T-cell (primary cell): Measurements from ENCODE around the gene STX8. TPM values are rescaled to one million over a fixed set of nuclear protein-coding genes. Genes with fewer than 3 reads are reported as not detected.
"Not testable (repeated sequence)": the region's sequence is repeated elsewhere in the genome, so short reads cannot be mapped to it uniquely, and the experiment has no call there.

Experiments used
- ATAC-seq, 4 experiments: fragments of 200-7000 bp in 3 of 4; fragments of 150-1000 bp in 1 of 4; cut with Tn5 transposase; replicated peaks in 1 of 4; 1 replicate in 3 of 4; 2 replicates in 1 of 4; pipeline ENCODE4 v1.10.0; 2021; ENCODE audit warnings: moderate library complexity in 3 of 4, mild to moderate bottlenecking in 2 of 4, moderate number of reproducible peaks in 1 of 4
- CTCF ChIA-PET, 2 donors: fragments of 300-600 bp; sonication (Branson Sonifier 250); formaldehyde crosslinking; loops; one replicate each; lab custom pipeline; 2022; ENCODE audit warnings: antibody characterized with exemption in 2 of 2; lab: Charles Lee
- POLR2A ChIA-PET, 2 donors: fragments of 300-600 bp; sonication (Branson Sonifier 250); formaldehyde crosslinking; loops; one replicate each; lab custom pipeline; 2022; ENCODE audit warnings: antibody characterized with exemption in 2 of 2; lab: Charles Lee
- DNase-seq, 35 experiments: peaks; one replicate each; pipeline versions ENCODE4 v3.0.0 to v3.0.0-alpha.2; 2013 to 2023
- H3K27ac ChIP-seq: one replicate; pipeline ENCODE4 v1.5.1; 2013; ENCODE audit warnings: low read length
- H3K27me3 ChIP-seq, 2 experiments: replicated peaks in 1 of 2; 1 replicate in 1 of 2; 2 replicates in 1 of 2; pipeline versions ENCODE4 v1.6.1 to v1.7.0; 2013; ENCODE audit warnings: low read length in 1 of 2, mixed read lengths in 1 of 2; ENCODE audit not compliant: control insufficient read depth in 2 of 2, insufficient read depth in 2 of 2; ENCODE audit errors: extremely low read depth in 1 of 2
- H3K36me3 ChIP-seq, 2 donors: 1 replicate in 1 of 2; 2 replicates in 1 of 2; pipeline versions ENCODE4 v1.6.1 to v1.7.0; 2013; ENCODE audit warnings: low read length in 1 of 2; ENCODE audit not compliant: control insufficient read depth in 2 of 2, insufficient read depth in 1 of 2; ENCODE audit errors: extremely low read depth in 1 of 2
- H3K4me1 ChIP-seq, 2 experiments: 1 replicate in 1 of 2; 2 replicates in 1 of 2; pipeline versions ENCODE4 v1.6.1 to v1.7.0; 2013; ENCODE audit warnings: low read length in 2 of 2, mixed read lengths in 1 of 2; ENCODE audit not compliant: insufficient read depth in 2 of 2, control insufficient read depth in 1 of 2; ENCODE audit errors: extremely low read depth in 1 of 2
- H3K4me3 ChIP-seq, 2 donors: 1 replicate in 1 of 2; 2 replicates in 1 of 2; pipeline versions ENCODE4 v1.5.1 to v1.7.0; 2013; ENCODE audit warnings: mild to moderate bottlenecking in 2 of 2, low read length in 1 of 2, moderate library complexity in 1 of 2; ENCODE audit not compliant: control insufficient read depth in 1 of 2; ENCODE audit errors: extremely low read depth in 1 of 2
- H3K9me3 ChIP-seq: 2 replicates; pipeline ENCODE4 v1.7.0; 2013
- H3K27ac Mint-ChIP-seq, 2 donors: one replicate each; pipeline ENCODE4 v1.8.0; 2020 to 2021; ENCODE audit warnings: mild to moderate bottlenecking in 2 of 2, mixed read lengths in 2 of 2
- H3K27me3 Mint-ChIP-seq, 2 donors: one replicate each; pipeline ENCODE4 v1.8.0; 2021 to 2022; ENCODE audit warnings: mixed read lengths in 2 of 2
- H3K36me3 Mint-ChIP-seq: one replicate; pipeline ENCODE4 v1.8.0; 2021; ENCODE audit warnings: mixed read lengths
- H3K4me1 Mint-ChIP-seq, 3 donors: one replicate each; pipeline ENCODE4 v1.8.0; 2020 to 2022; ENCODE audit warnings: mixed read lengths in 3 of 3, mild to moderate bottlenecking in 1 of 3
- H3K4me3 Mint-ChIP-seq, 3 donors: one replicate each; pipeline ENCODE4 v1.8.0; 2020 to 2022; ENCODE audit warnings: mild to moderate bottlenecking in 3 of 3, mixed read lengths in 3 of 3, moderate library complexity in 3 of 3
- H3K9me3 Mint-ChIP-seq, 3 donors: one replicate each; pipeline ENCODE4 v1.8.0; 2020 to 2022; ENCODE audit warnings: mixed read lengths in 3 of 3
- WGBS: methylation state at CpG from one replicate; pipeline ENCODE4 v1.1.5; 2013; ENCODE audit warnings: missing lambda C conversion rate; ENCODE audit not compliant: insufficient coverage; 5-methylcytosine and 5-hydroxymethylcytosine counted together
- total RNA-seq, 35 experiments: library from RNA in 6 of 35; stranded (reverse) in 6 of 35; fragments of 120-200 nt in 1 of 35; gene quantifications; one replicate each; pipeline versions ENCODE4 v1.2.1 to v1.2.4 and lab custom pipeline; 2013 to 2026

Gene STX8
- total RNA-seq = 10 to 100 TPM; 34.1 to 65.2 (median 57.8) TPM
- total RNA-seq (2013) = 74.0 TPM
- total RNA-seq (lab: John Stamatoyannopoulos, UW) = 4.1 to 29.4 (median 19.2) reads per million in 29 experiments

- under 1% methylated on average over 40 of the region's 42 CpGs for WGBS
- DNase-seq (peak; percentile 50 to 81 (median 64)), ATAC-seq (peak; percentile 67 to 75 (median 73))
- H3K4me1 ChIP-seq = peaks cover 11 to 15% of the 10 kb centered on the region in 2 experiments
- H3K4me3 ChIP-seq = peak within 1 kb of the TSS; percentile 87 to 93
- peaks cover 0 to 5% of the 10 kb centered on the region in 2 experiments for H3K27me3 ChIP-seq
- no peaks in the 10 kb centered on the region for H3K9me3 ChIP-seq
- H3K36me3 ChIP-seq = peaks cover 0 to 2% of the 10 kb centered on the region in 2 donors
- Mint-ChIP-seq H3K27me3 (no peaks in the 10 kb centered on the region), H3K4me1 (peaks cover 38 to 39% (median 38%) of the 10 kb centered on the region in 3 donors), H3K9me3 (no peaks in the 10 kb centered on the region), H3K36me3 (peaks cover 2% of the 10 kb centered on the region), H3K27ac (peak within 1 kb of the TSS; percentile 86 to 89), H3K4me3 (peak within 1 kb of the TSS; percentile 94 to 97 (median 95))
- ChIA-PET POLR2A (no interaction called here), CTCF (interaction anchor here in 1 of 2 donors (1.2 kb wide), 1 partner anchor 9 kb away, joined by 4 read pairs; no protein-coding TSS in a partner anchor)
- H3K27ac ChIP-seq = peak within 1 kb of the TSS; percentile 53
These were observed at the start of gene STX8 for GRCh38 chr17:9575381-9576101. TSS of gene STX8 (minus strand) at chr17:9575820. CDS start at chr17:9575808, 12 bp downstream.

GRCh38 chr17:9622961-9623360 is 47.3 kb upstream of the STX8 start:
- CTCF ChIA-PET = no interaction called here
- H3K27ac ChIP-seq = no peak overlapping the region
- no peaks in the 10 kb centered on the region for H3K4me1 ChIP-seq
- H3K9me3 ChIP-seq = peaks cover 5% of the 10 kb centered on the region
- no peaks in the 10 kb centered on the region for H3K4me1 Mint-ChIP-seq
- H3K27me3 Mint-ChIP-seq = peaks cover 0 to 1% of the 10 kb centered on the region in 2 donors
- no peaks in the 10 kb centered on the region for H3K36me3 Mint-ChIP-seq
- DNase-seq (no peak), ATAC-seq (no peak)
- POLR2A ChIA-PET = no interaction called here
- no peak overlapping the region for H3K4me3 Mint-ChIP-seq
- peaks cover 11 to 39% (median 17%) of the 10 kb centered on the region in 3 donors for H3K9me3 Mint-ChIP-seq
- H3K4me3 ChIP-seq = no peak overlapping the region
- H3K36me3 ChIP-seq = no peaks in the 10 kb centered on the region
- H3K27me3 ChIP-seq = peaks cover 0 to 3% of the 10 kb centered on the region in 2 experiments
- no peak overlapping the region for H3K27ac Mint-ChIP-seq

GRCh38 chr17:9615486-9615885 is 39.9 kb upstream of the STX8 start:
- POLR2A ChIA-PET = no interaction called here
- H3K9me3 ChIP-seq = no peaks in the 10 kb centered on the region
- ATAC-seq (no peak), DNase-seq (no peak)
- WGBS = no CpG with 5 or more reads among the region's 2 CpGs
- no peaks in the 10 kb centered on the region for H3K27me3 ChIP-seq
- Mint-ChIP-seq H3K4me1 (no peaks in the 10 kb centered on the region), H3K27ac (no peak overlapping the region), H3K27me3 (peaks cover 5 to 9% of the 10 kb centered on the region in 2 donors), H3K9me3 (no peaks in the 10 kb centered on the region), H3K36me3 (no peaks in the 10 kb centered on the region), H3K4me3 (no peak overlapping the region)
- no peak overlapping the region for H3K4me3 ChIP-seq
- H3K36me3 ChIP-seq = no peaks in the 10 kb centered on the region
- CTCF ChIA-PET = interaction anchor here in 1 of 2 donors (0.6 kb wide), 1 partner anchor 17 kb away, joined by 4 read pairs; no protein-coding TSS in a partner anchor
- H3K4me1 ChIP-seq = no peaks in the 10 kb centered on the region
- H3K27ac ChIP-seq = no peak overlapping the region

GRCh38 chr17:9612006-9612405 is 36.4 kb upstream of the STX8 start:
- POLR2A ChIA-PET = no interaction called here
- H3K27me3 ChIP-seq = no peaks in the 10 kb centered on the region
- Mint-ChIP-seq H3K27ac (no peak overlapping the region), H3K9me3 (no peaks in the 10 kb centered on the region), H3K4me3 (no peak overlapping the region), H3K4me1 (no peaks in the 10 kb centered on the region), H3K36me3 (no peaks in the 10 kb centered on the region), H3K27me3 (peaks cover 9% of the 10 kb centered on the region in 2 donors)
- no peaks in the 10 kb centered on the region for H3K4me1 ChIP-seq
- ATAC-seq (no peak), DNase-seq (no peak)
- WGBS = 79% methylated on average over 9 of the region's 9 CpGs
- H3K27ac ChIP-seq = no peak overlapping the region
- no peaks in the 10 kb centered on the region for H3K36me3 ChIP-seq
- CTCF ChIA-PET = no interaction called here
- no peak overlapping the region for H3K4me3 ChIP-seq
- no peaks in the 10 kb centered on the region for H3K9me3 ChIP-seq

GRCh38 chr17:9611557-9611956 is 35.9 kb upstream of the STX8 start:
- Mint-ChIP-seq H3K27me3 (peaks cover 9% of the 10 kb centered on the region in 2 donors), H3K27ac (no peak overlapping the region), H3K9me3 (no peaks in the 10 kb centered on the region), H3K4me1 (no peaks in the 10 kb centered on the region), H3K36me3 (no peaks in the 10 kb centered on the region), H3K4me3 (no peak overlapping the region)
- no peak overlapping the region for H3K4me3 ChIP-seq
- ATAC-seq (no peak), DNase-seq (no peak)
- no peaks in the 10 kb centered on the region for H3K27me3 ChIP-seq
- no CpG with 5 or more reads among the region's 2 CpGs for WGBS
- no peaks in the 10 kb centered on the region for H3K36me3 ChIP-seq
- POLR2A ChIA-PET = no interaction called here
- no peaks in the 10 kb centered on the region for H3K9me3 ChIP-seq
- H3K27ac ChIP-seq = no peak overlapping the region
- H3K4me1 ChIP-seq = no peaks in the 10 kb centered on the region
- CTCF ChIA-PET = no interaction called here

GRCh38 chr17:9607058-9607457 is 31.4 kb upstream of the STX8 start:
- H3K36me3 ChIP-seq, POLR2A ChIA-PET, H3K4me1 ChIP-seq, H3K9me3 ChIP-seq, H3K4me3 Mint-ChIP-seq, H3K27ac ChIP-seq, CTCF ChIA-PET, H3K36me3 Mint-ChIP-seq, H3K4me3 ChIP-seq, H3K27me3 ChIP-seq, H3K9me3 Mint-ChIP-seq, H3K4me1 Mint-ChIP-seq, DNase-seq, ATAC-seq, H3K27ac Mint-ChIP-seq: not testable (repeated sequence)
- H3K27me3 Mint-ChIP-seq = peaks cover 18 to 20% of the 10 kb centered on the region in 2 donors
- WGBS = no CpG with 5 or more reads among the region's 5 CpGs
